Measurements from ENCODE around the gene CDH24. TPM values are rescaled to one million over a fixed set of nuclear protein-coding genes. Genes with fewer than 3 reads are reported as not detected.
A peak's percentile ranks its signal among the peaks of the same experiment; 100 is the strongest.

CDH24 gene
- total and polyA plus RNA-seq, 2 of the 13 experiments (the other 11 are each of a cell fraction or from before 2014, with no cell fraction given), result 0.69 to 0.99 TPM

- TF ChIP-seq ZNF562 (CRISPR knock-in tag; IDR thresholded peaks at IDR 0.05; ENCODE audit: borderline replicate concordance) (no peak), ARID2 (CRISPR knock-in tag; IDR thresholded peaks at IDR 0.05; ENCODE audit: borderline replicate concordance) (0 out of 2 replicates have a peak, but pooled peaks have one; percentile 87), FOXP1 (IDR thresholded peaks at IDR 0.05) (no peak), FOXP1 (CRISPR knock-in tag; IDR thresholded peaks at IDR 0.05) (0 out of 2 replicates have a peak, but pooled peaks have one; percentile 12), ZBTB8A (CRISPR knock-in tag; IDR thresholded peaks at IDR 0.05; ENCODE audit: borderline replicate concordance, low read depth) (0 out of 2 replicates have a peak, but pooled peaks have one; percentile 14), YEATS2 (CRISPR knock-in tag; IDR thresholded peaks at IDR 0.05; ENCODE audit: borderline replicate concordance) (no peak; the same call in 1 of the 2 replicates), ARHGAP35 (CRISPR knock-in tag; IDR thresholded peaks at IDR 0.05; ENCODE audit: borderline replicate concordance) (no peak), ZBTB25 (CRISPR knock-in tag; IDR thresholded peaks at IDR 0.05) (peak; percentile 30; the same call in 1 of the 2 replicates), TBX2 (CRISPR knock-in tag; IDR thresholded peaks at IDR 0.05; ENCODE audit: borderline replicate concordance) (peak; percentile 62; the same call in 1 of the 2 replicates), SCMH1 (CRISPR knock-in tag; IDR thresholded peaks at IDR 0.05; ENCODE audit: borderline replicate concordance) (no peak), HIVEP1 (CRISPR knock-in tag; IDR thresholded peaks at IDR 0.05) (peak; percentile 46; the same call in 1 of the 2 replicates), MYPOP (CRISPR knock-in tag; IDR thresholded peaks at IDR 0.05) (peak; percentile 54; the same call in 1 of the 2 replicates), ARNT (IDR thresholded peaks at IDR 0.05) (no peak), U2AF1 (optimal IDR thresholded peaks at IDR 0.05; ENCODE audit: low read depth, low read length) (no peak), ZNF512B (CRISPR knock-in tag; IDR thresholded peaks at IDR 0.05; ENCODE audit: borderline replicate concordance) (0 out of 2 replicates have a peak, but pooled peaks have one; percentile 13), MNT (IDR thresholded peaks at IDR 0.05) (peak; percentile 53), KAT8 (CRISPR knock-in tag; IDR thresholded peaks at IDR 0.05) (peak; percentile 54; the same call in 1 of the 2 replicates), ATAD3A (CRISPR knock-in tag; IDR thresholded peaks at IDR 0.05) (no peak), NR2F2 (IDR thresholded peaks at IDR 0.05; ENCODE audit: borderline replicate concordance, low read depth) (no peak), PLRG1 (conservative IDR thresholded peaks at IDR 0.05) (no peak), MLLT10 (CRISPR knock-in tag; IDR thresholded peaks at IDR 0.05) (no peak), ZNF547 (CRISPR knock-in tag; IDR thresholded peaks at IDR 0.05) (peak; percentile 65)
Measured at GRCh38 chr14:23009939-23010726, 47.2 kb downstream of the CDH24 start, which contains the start of gene C14orf93 (continued).
